ENCODE data around the gene UCK1.
A peak's percentile ranks its signal among the peaks of the same experiment; 100 is the strongest.

UCK1 gene

DNA sequence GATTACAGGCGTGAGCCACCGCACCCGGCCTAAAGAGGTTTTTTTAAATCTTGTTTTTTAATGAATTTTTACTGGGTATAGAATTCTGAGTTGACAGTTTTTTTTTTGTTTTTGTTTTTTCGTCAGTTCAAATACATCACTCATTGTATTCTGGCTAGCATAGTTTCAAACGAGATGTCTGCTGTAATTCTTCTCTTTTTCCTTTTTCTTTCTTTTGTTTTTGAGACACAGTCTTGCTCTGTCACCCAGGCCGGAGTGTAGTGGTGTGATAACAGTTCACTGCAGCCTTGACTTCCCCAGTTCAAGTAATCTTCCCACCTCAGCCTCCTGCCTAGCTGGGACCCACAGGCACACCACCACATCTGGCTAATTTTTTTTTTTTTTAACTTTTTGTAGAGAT, 12.1 kb upstream of the UCK1 start:
- Histone ChIP-seq H3K9ac (ENCODE audit: low read depth, low read length, poor library complexity, severe bottlenecking) (no peak overlapping the region), H3K9me2 (replicated peaks; ENCODE audit: low read depth, low read length) (no peaks in the 10 kb centered on the region), H3K36me3 (ENCODE audit: insufficient read depth, low read length) (no peaks in the 10 kb centered on the region), H3K27me3 (ENCODE audit: insufficient read depth, low read length, poor library complexity, severe bottlenecking) (no peaks in the 10 kb centered on the region), H3K9me3 (ENCODE audit: insufficient read depth, low read depth, low read length) (peaks cover 7% of the 10 kb centered on the region; the same call in 1 of the 2 replicates), H3K4me3 (ENCODE audit: low read length, poor library complexity, severe bottlenecking) (no peak overlapping the region), H3K79me2 (ENCODE audit: insufficient read depth, low read length) (no peaks in the 10 kb centered on the region), H4K20me1 (ENCODE audit: insufficient read depth, low read length, poor library complexity, severe bottlenecking) (no peaks in the 10 kb centered on the region), H3K4me2 (ENCODE audit: low read depth, low read length, poor library complexity, severe bottlenecking) (no peak overlapping the region), H3K4me1 (ENCODE audit: insufficient read depth, low read length, poor library complexity, severe bottlenecking) (peaks cover 5% of the 10 kb centered on the region), H2AFZ (ENCODE audit: low read length) (no peak overlapping the region), H3F3A (ENCODE audit: low read depth) (no peaks in the 10 kb centered on the region)
- no peak for TF ChIP-seq EZH2phosphoT487 (IDR thresholded peaks at IDR 0.05; ENCODE audit: borderline replicate concordance)
- TF ChIP-seq, protein P1, sequence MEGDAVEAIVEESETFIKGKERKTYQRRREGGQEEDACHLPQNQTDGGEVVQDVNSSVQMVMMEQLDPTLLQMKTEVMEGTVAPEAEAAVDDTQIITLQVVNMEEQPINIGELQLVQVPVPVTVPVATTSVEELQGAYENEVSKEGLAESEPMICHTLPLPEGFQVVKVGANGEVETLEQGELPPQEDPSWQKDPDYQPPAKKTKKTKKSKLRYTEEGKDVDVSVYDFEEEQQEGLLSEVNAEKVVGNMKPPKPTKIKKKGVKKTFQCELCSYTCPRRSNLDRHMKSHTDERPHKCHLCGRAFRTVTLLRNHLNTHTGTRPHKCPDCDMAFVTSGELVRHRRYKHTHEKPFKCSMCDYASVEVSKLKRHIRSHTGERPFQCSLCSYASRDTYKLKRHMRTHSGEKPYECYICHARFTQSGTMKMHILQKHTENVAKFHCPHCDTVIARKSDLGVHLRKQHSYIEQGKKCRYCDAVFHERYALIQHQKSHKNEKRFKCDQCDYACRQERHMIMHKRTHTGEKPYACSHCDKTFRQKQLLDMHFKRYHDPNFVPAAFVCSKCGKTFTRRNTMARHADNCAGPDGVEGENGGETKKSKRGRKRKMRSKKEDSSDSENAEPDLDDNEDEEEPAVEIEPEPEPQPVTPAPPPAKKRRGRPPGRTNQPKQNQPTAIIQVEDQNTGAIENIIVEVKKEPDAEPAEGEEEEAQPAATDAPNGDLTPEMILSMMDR (conservative IDR thresholded peaks at IDR 0.05; ENCODE audit: low read length), result no peak

GRCh38 chr9:131539223-131539923, 8.3 kb upstream of the UCK1 start:
- Histone ChIP-seq H3K9me3 (ENCODE audit: insufficient read depth, low read depth, low read length) (peaks cover 7% of the 10 kb centered on the region; the same call in 1 of the 2 replicates), H3K4me1 (ENCODE audit: insufficient read depth, low read length, poor library complexity, severe bottlenecking) (peaks cover 14% of the 10 kb centered on the region), H3K4me2 (ENCODE audit: low read depth, low read length, poor library complexity, severe bottlenecking) (peak overlapping the region; percentile 9), H4K20me1 (ENCODE audit: insufficient read depth, low read length, poor library complexity, severe bottlenecking) (no peaks in the 10 kb centered on the region), H3K79me2 (ENCODE audit: insufficient read depth, low read length) (no peaks in the 10 kb centered on the region), H3K9ac (ENCODE audit: low read depth, low read length, poor library complexity, severe bottlenecking) (no peak overlapping the region), H3K27me3 (ENCODE audit: insufficient read depth, low read length, poor library complexity, severe bottlenecking) (no peaks in the 10 kb centered on the region), H3F3A (ENCODE audit: low read depth) (no peaks in the 10 kb centered on the region), H2AFZ (ENCODE audit: low read length) (no peak overlapping the region), H3K4me3 (ENCODE audit: low read length, poor library complexity, severe bottlenecking) (no peak overlapping the region), H3K36me3 (ENCODE audit: insufficient read depth, low read length) (no peaks in the 10 kb centered on the region), H3K9me2 (replicated peaks; ENCODE audit: low read depth, low read length) (no peaks in the 10 kb centered on the region)
- TF ChIP-seq, protein P1 (conservative IDR thresholded peaks at IDR 0.05; ENCODE audit: low read length), result no peak
- no peak for TF ChIP-seq EZH2phosphoT487 (IDR thresholded peaks at IDR 0.05; ENCODE audit: borderline replicate concordance)

GRCh38 chr9:131537946-131538345, 6.9 kb upstream of the UCK1 start:
- H3K4me2 ChIP-seq (ENCODE audit: low read depth, low read length, poor library complexity, severe bottlenecking), result no peak overlapping the region
- H3K36me3 ChIP-seq (ENCODE audit: insufficient read depth, low read length), result no peaks in the 10 kb centered on the region
- no peaks in the 10 kb centered on the region for H3F3A ChIP-seq (ENCODE audit: low read depth)
- no peak overlapping the region for H3K9ac ChIP-seq (ENCODE audit: low read depth, low read length, poor library complexity, severe bottlenecking)
- H3K27me3 ChIP-seq (ENCODE audit: insufficient read depth, low read length, poor library complexity, severe bottlenecking), result no peaks in the 10 kb centered on the region
- H3K4me1 ChIP-seq (ENCODE audit: insufficient read depth, low read length, poor library complexity, severe bottlenecking), result peaks cover 17% of the 10 kb centered on the region
- H2AFZ ChIP-seq (ENCODE audit: low read length), result no peak overlapping the region
- no peaks in the 10 kb centered on the region for H3K9me2 ChIP-seq (replicated peaks; ENCODE audit: low read depth, low read length)
- no peaks in the 10 kb centered on the region for H4K20me1 ChIP-seq (ENCODE audit: insufficient read depth, low read length, poor library complexity, severe bottlenecking)
- H3K4me3 ChIP-seq (ENCODE audit: low read length, poor library complexity, severe bottlenecking), result no peak overlapping the region
- no peaks in the 10 kb centered on the region for H3K9me3 ChIP-seq (ENCODE audit: insufficient read depth, low read depth, low read length)
- TF ChIP-seq, protein P1 (conservative IDR thresholded peaks at IDR 0.05; ENCODE audit: low read length), result no peak
- TF ChIP-seq EZH2phosphoT487 (IDR thresholded peaks at IDR 0.05; ENCODE audit: borderline replicate concordance), result no peak
- H3K79me2 ChIP-seq (ENCODE audit: insufficient read depth, low read length), result no peaks in the 10 kb centered on the region
